IPS DF 4.7 (cell line): Measurements from ENCODE around the gene PIGBOS1.
"Not testable (repeated sequence)": the region's sequence is repeated elsewhere in the genome, so short reads cannot be mapped to it uniquely, and the experiment has no call there.

Source experiments
- DNase-seq: peaks from one replicate; pipeline ENCODE4 v3.0.0-alpha.2; 2013; ENCODE audit warnings: low spot score; ENCODE audit errors: extremely low read depth

PIGBOS1 gene

DNA sequence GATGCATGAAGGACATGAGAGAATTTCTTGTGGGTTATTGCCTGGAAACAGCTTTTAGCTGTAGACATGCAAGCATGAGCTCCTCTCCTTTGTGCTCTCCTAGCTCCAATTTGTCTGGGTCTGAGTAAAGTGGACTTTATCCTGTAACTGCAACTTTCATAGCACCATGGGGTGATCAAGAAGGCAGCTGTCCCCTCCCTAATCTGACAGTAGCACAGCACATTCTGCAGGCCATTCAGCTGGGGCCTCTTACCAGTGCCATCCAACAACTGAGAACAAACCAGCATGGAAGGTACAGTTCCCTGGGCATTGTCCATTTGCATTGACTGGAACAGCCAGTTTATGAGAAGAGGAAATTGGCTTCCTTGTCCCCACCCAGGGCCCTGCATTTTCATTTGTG is 21.6 kb downstream of the PIGBOS1 start:
- DNase-seq: no peak

GRCh38 chr15:55290528-55291057 is 28.3 kb downstream of the PIGBOS1 start:
- DNase-seq: no peak

DNA sequence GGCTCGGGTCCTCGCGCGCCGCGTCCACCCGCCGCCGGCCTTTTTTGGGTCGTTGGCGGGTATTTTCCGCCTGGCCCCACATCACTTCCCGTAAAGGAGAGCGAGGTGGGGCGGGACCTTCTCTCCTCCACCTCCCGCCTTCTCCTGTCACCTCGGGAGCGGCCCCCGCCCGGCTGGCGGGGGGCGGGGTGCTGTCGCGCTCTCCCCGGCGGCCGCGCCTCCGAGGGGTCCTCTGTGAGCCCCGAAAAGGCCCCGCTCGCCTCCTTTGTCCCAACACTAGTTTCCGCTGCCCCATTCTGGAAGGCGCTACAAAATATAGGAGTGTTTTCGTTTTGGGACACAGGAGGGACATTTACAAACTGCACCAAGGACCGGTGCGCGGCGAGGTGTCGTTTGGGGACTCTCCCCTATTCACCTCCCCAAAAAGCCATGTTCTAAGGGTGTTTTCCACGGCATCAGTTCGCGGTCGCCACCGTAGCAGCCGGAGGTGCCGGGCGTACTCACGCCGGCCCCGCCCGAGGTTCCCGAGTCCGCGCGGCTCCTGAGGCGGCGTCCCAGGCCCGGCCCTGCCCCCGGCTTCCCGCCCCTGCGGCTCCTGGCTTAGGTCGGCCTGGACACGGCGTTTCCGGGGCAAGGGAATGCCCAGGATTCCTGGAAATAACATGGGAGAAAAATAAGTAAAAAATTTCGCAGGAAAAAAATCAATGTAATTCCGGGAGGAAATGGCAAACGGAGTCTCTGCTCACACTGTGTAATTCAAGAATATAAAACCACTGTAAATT is 29.0 kb downstream of the PIGBOS1 start, which contains the start of gene RAB27A:
TSS of gene RAB27A (minus strand) at position 68 of the 782 bp plus-strand sequence. CDS start 54,879 bp downstream, outside the sequence.
- DNase-seq: no peak

DNA sequence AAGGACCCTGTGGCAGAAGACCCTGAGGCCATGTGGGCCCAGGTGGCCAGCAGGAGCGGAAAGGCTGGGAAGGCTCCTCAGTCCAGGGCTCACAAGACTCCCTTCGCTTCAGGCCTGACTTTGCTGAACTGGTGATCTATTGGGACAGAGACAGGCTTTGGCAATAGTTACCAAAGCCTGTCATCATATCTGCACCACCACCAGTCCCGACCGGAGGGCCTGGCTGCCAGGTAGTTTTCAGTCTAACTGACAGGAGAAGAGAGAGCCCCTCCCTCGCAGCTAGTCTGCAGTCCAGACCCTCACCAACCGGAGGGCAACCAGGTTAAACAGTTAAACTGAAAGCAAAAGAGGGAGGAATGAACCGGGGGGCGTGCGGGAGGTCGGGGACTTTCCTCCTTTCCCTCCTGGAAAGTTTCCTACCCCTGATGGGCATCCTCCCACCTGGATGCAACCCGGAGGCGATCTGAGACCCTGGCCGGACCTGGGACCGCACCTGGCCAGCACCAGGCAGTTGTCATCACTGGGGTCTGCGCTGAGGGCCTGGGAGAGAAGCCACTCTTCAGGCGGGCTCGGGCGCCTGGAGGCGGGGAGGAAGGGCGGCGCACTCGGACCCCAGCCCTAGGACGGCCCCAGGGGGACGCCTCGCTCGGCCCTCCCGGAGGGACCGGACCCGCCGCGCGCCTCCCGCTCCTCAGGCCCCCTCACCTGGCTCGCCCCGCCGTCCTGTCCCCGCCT is 29.7 kb downstream of the PIGBOS1 start:
- DNase-seq: no peak

DNA sequence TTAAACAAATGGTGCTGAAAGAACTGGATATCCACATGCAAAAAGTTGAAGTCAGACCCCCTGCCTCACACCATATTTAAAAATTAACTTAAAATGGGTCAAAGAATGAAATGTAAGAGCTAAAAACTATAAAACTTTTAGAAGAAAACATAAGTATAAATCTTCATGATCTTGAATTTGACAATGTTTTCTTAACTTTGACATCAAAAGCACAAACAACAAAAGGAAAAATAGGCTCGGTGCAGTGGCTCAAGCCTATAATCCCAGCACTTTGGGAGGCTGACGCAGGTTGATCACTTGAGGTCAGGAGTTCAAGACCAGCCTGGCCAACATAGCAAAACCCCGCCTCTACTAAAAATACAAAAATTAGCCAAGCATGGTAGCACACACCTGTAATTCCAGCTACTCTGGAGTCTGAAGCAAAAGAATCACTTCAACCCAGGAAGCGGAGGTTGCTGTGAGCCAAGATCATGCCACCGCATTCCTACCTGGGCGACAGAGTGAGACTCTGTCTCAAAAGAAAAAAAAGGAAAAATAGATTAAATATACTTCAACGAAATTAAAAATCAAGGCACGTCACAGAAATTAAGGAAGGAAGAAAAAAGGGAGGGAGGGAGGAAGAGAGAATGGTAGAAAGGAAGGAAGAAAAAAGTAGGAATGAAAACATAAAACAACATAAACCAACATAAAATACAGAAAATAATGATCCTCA is 30.8 kb downstream of the PIGBOS1 start:
- DNase-seq: no peak

GRCh38 chr15:55286442-55287189 is 32.3 kb downstream of the PIGBOS1 start:
- not testable (repeated sequence) for DNase-seq

DNA sequence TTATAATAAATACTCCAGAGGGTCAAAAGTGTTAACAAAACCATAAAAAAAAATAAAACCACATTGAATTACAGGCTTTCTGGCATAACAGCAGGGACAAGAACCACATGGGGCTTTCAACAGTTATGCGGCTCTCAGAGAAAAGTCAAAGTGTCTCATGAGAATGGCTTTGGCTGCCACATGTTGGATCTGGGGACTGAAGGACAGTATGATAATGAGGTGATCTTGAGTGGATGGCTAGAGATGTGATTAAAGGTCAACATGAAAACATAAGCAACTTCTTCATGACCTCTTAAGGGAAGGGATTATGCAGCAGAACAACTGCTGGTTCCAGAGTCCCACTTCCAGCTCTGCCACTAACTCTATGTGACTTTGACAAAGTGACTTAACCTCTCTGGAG is 34.5 kb downstream of the PIGBOS1 start:
- DNase-seq: no peak

DNA sequence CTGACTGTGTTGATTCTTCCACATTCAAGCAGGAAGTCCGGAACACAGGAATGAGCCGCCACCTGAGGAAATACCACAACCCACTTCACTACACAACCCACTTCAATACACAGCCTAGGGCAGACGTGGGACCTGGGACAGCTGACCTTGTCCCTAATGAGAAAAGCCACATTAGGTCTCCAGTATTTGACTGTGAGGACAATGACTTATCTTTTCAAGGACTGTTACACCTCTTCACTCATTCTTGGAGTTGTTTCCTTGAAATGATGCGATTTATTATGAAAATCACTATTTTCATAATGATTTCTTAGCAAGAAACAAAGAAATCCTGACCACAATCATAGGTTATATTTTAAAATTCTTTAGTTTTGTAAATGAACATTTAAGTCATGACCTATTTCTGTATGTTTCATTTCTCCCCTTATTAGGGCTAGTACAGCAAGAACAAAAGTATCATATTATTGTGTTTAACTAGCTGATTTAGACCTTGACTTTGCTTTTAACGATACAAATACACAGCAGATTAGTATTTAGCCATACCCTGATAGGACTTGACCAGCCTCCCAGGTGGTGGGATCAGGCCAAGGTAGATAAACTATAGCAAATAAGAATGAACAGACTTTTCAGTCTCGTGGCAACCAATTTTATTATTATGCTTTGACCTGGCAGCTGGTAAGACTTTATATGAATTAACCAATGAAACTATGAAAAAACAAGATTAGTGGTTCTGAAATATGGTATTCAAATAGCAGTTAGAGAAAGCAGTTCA is 35.4 kb downstream of the PIGBOS1 start:
- DNase-seq: no peak

- DNase-seq: no peak
Observed at GRCh38 chr15:55282284-55282833, 36.6 kb downstream of the PIGBOS1 start.

GRCh38 chr15:55281517-55282228 is 37.2 kb downstream of the PIGBOS1 start:
- DNase-seq: no peak

DNA sequence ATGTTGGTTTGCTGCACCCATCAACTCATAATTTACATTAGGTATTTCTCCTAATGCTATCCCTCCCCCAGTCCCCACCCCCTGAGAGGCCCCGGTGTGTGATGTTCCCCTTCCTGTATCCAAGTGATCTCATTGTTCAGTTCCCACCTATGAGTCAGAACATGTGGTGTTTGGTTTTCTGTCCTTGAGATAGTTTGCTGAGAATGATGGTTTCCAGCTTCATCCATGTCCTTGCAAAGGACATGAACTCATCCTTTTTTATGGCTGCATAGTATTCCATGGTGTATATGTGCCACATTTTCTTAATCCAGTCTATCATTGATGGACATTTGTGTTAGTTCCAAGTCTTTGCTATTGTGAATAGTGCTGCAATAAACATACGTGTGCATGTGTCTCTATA is 38.3 kb downstream of the PIGBOS1 start:
- not testable (repeated sequence) for DNase-seq

GRCh38 chr15:55279746-55280351 is 39.1 kb downstream of the PIGBOS1 start:
- no peak for DNase-seq

DNA sequence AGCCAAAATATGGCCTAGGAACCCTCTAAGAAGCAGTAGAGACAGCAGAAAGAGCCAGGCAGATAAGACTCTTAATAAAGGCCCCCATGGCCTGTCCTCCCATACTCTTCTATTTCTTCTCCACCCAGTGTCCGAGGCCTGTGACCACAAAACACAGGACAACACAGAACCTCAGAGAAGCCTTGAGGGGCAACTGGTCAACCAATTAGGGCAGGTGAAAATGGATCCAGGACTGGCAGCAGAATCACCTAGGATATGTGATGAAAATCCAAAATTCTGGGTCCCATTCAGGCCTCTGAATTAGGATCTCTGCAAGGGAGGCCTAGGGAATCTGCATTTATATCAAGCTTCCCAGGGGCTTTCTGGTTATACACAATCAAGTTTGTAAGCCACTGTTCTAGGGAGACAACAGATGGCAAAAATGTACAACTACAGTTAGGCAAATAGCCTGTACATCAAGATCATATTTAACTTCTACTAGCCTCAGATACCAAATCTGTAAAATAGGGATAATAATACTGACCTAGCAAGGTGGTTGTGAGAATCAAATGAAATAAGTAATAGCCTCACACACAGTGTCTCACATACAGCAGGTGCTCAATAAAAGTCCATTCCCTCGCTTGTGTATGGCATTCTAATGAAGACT is 39.7 kb downstream of the PIGBOS1 start:
- DNase-seq: no peak

GRCh38 chr15:55277715-55278114 is 41.2 kb downstream of the PIGBOS1 start:
- DNase-seq: no peak

- DNase-seq: no peak
Observed at GRCh38 chr15:55277116-55277564, 41.8 kb downstream of the PIGBOS1 start.

DNA sequence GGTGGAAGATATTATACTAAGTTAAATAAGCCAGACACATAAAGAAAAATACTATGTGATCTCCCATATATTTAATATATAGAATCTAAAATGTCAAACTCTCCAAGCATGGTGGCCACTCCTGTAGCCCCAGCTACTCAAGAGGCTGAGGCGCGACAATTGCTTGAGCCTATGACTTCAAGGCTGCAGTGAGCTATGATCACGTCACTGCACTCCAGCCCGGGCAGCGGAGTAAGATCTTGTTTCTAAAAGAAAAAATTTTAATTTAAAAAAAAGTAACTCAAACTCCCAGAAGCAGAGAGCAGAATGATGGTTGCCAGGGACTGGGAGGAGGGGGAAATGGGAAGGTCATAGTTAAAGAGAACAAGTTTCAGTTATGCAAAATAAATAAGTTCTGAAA is 42.6 kb downstream of the PIGBOS1 start:
- no peak for DNase-seq

- DNase-seq: no peak
Observed at GRCh38 chr15:55270291-55270690, 48.6 kb downstream of the PIGBOS1 start.

DNA sequence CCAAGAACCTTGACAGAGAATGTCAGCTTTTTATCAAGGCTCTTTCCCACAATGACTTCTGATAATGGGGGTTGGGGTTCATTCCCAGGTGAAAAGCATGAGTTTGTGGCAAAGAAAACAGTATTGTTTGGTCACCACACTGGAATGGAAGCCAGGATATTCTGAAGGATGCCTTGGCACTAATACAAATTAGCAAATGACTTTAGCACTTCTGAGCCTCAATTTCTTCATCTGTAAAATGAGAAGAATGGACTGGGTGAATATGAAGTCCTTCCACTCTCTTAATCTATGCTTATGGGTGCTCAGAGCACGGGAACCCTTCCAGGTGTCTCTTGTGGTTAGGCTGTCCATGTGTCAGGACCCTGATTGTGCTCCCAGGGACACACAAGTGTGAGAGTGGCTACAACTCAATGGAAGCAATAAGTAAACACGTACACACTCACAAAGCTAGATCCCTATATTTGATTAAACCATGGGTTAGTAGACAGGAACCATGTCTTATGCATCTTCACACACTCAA is 50.7 kb downstream of the PIGBOS1 start:
- no peak for DNase-seq
